CD14-positive monocyte (primary cell): ENCODE results near the gene MFSD8. TPM values are rescaled to one million over a fixed set of nuclear protein-coding genes. Genes with fewer than 3 reads are reported as not detected.

ENCODE experiments used
- DNase-seq, 3 donors: peaks; one replicate each; pipeline ENCODE4 v3.0.0-alpha.2; 2011 to 2022
- H2AFZ ChIP-seq: 2 replicates; pipeline ENCODE4 v1.6.0; 2012; ENCODE audit warnings: mild to moderate bottlenecking, low read depth, low read length, inconsistent platforms; ENCODE audit not compliant: insufficient read depth, poor library complexity, severe bottlenecking
- H3K27ac ChIP-seq, 2 donors: 1 replicate in 1 of 2; 2 replicates in 1 of 2; pipeline ENCODE4 v1.5.1; 2012 to 2013; ENCODE audit warnings: low read length in 2 of 2, control low read depth in 1 of 2, inconsistent platforms in 1 of 2, low read depth in 1 of 2, mild to moderate bottlenecking in 1 of 2
- H3K27me3 ChIP-seq, 2 donors: one replicate each; pipeline versions ENCODE4 v1.6.0 to v1.6.1; 2011 to 2013; ENCODE audit warnings: low read length in 2 of 2; ENCODE audit not compliant: control insufficient read depth in 2 of 2, insufficient read depth in 2 of 2
- H3K36me3 ChIP-seq, 2 donors: replicated peaks in 1 of 2; 1 replicate in 1 of 2; 2 replicates in 1 of 2; pipeline versions ENCODE4 v1.5.1 to v1.6.1; 2012 to 2013; ENCODE audit warnings: low read length in 2 of 2, control low read depth in 1 of 2, inconsistent platforms in 1 of 2, mild to moderate bottlenecking in 1 of 2; ENCODE audit not compliant: insufficient read depth in 2 of 2, control insufficient read depth in 1 of 2
- H3K4me1 ChIP-seq, 2 donors: 1 replicate in 1 of 2; 2 replicates in 1 of 2; pipeline versions ENCODE4 v1.5.1 to v1.6.1; 2012 to 2013; ENCODE audit warnings: low read length in 2 of 2, control low read depth in 1 of 2, inconsistent platforms in 1 of 2, mild to moderate bottlenecking in 1 of 2, moderate library complexity in 1 of 2; ENCODE audit not compliant: insufficient read depth in 2 of 2, control insufficient read depth in 1 of 2
- H3K4me2 ChIP-seq: replicated peaks from 2 replicates; pipeline ENCODE3; 2012; ENCODE audit warnings: low read length, moderate library complexity, mild to moderate bottlenecking; ENCODE audit not compliant: poor library complexity, severe bottlenecking; ENCODE audit errors: extremely low read depth
- H3K4me3 ChIP-seq, 3 experiments: fragments of 200-600 bp in 1 of 3; sonication (generic) in 1 of 3; replicated peaks in 1 of 3; 1 replicate in 2 of 3; 2 replicates in 1 of 3; pipeline ENCODE4 v1.5.1; 2011 to 2013; ENCODE audit warnings: low read length in 3 of 3, mild to moderate bottlenecking in 3 of 3, control low read depth in 2 of 3, low read depth in 2 of 3, inconsistent platforms in 1 of 3, moderate library complexity in 1 of 3
- H3K79me2 ChIP-seq: 2 replicates; pipeline ENCODE4 v1.6.0; 2012; ENCODE audit warnings: mild to moderate bottlenecking, control low read depth, inconsistent platforms, low read length, moderate library complexity; ENCODE audit not compliant: insufficient read depth
- H3K9ac ChIP-seq: 2 replicates; pipeline ENCODE4 v1.6.0; 2017; ENCODE audit warnings: low read length, mild to moderate bottlenecking; ENCODE audit not compliant: insufficient read depth, poor library complexity, severe bottlenecking
- H3K9me3 ChIP-seq, 2 donors: replicated peaks in 1 of 2; 1 replicate in 1 of 2; 2 replicates in 1 of 2; pipeline versions ENCODE4 v1.5.1 to v1.6.1; 2012 to 2013; ENCODE audit warnings: low read length in 2 of 2, control low read depth in 1 of 2; ENCODE audit not compliant: control insufficient read depth in 1 of 2, insufficient read depth in 1 of 2
- H4K20me1 ChIP-seq: 2 replicates; pipeline ENCODE4 v1.6.0; 2012; ENCODE audit warnings: mild to moderate bottlenecking, low read length, control low read depth, moderate library complexity; ENCODE audit not compliant: insufficient read depth
- H3K27ac Mint-ChIP-seq, 7 donors: one replicate each; pipeline ENCODE4 v1.8.0; 2020; ENCODE audit warnings: mild to moderate bottlenecking in 7 of 7, mixed read lengths in 7 of 7, moderate library complexity in 6 of 7, inconsistent platforms in 2 of 7
- H3K27me3 Mint-ChIP-seq, 3 donors: one replicate each; pipeline ENCODE4 v1.8.0; 2021 to 2022; ENCODE audit warnings: low read depth in 3 of 3, mild to moderate bottlenecking in 3 of 3, mixed read lengths in 3 of 3, moderate library complexity in 3 of 3, inconsistent platforms in 1 of 3
- H3K36me3 Mint-ChIP-seq, 2 donors: one replicate each; pipeline ENCODE4 v1.8.0; 2020; ENCODE audit warnings: mixed read lengths in 2 of 2, inconsistent platforms in 1 of 2, mild to moderate bottlenecking in 1 of 2
- H3K4me1 Mint-ChIP-seq: one replicate; pipeline ENCODE4 v1.8.0; 2020; ENCODE audit warnings: mild to moderate bottlenecking, mixed read lengths
- H3K4me3 Mint-ChIP-seq, 2 donors: one replicate each; pipeline ENCODE4 v1.8.0; 2020; ENCODE audit warnings: mild to moderate bottlenecking in 2 of 2, mixed read lengths in 2 of 2, moderate library complexity in 1 of 2
- H3K9me3 Mint-ChIP-seq, 7 donors: one replicate each; pipeline ENCODE4 v1.8.0; 2020 to 2022; ENCODE audit warnings: mixed read lengths in 7 of 7, mild to moderate bottlenecking in 6 of 7, moderate library complexity in 6 of 7, inconsistent platforms in 2 of 7
- WGBS: methylation state at CpG from one replicate; pipeline ENCODE4 v1.1.5; 2013; ENCODE audit warnings: missing lambda C conversion rate; ENCODE audit not compliant: insufficient coverage; 5-methylcytosine and 5-hydroxymethylcytosine counted together
- intact Hi-C, 2 donors: fragments of 100-400 bp; cut with micrococcal nuclease; formaldehyde crosslinking; loops; one replicate each; pipeline versions ENCODE4 v1.15.0 to v1.15.1; 2023
- polyA minus RNA-seq: library from RNA; depleted of rRNA, polyadenylated mRNA; stranded (reverse); fragments of >200 nt; gene quantifications from 2 replicates; pipeline ENCODE4 v1.2.3, GENCODE V29; 2012
- polyA plus RNA-seq, 3 donors: library from polyadenylated mRNA; depleted of rRNA in 1 of 3; unstranded in 2 of 3; stranded (reverse) in 1 of 3; fragments of 300-500 nt in 2 of 3; fragments of >200 nt in 1 of 3; fragmentation: Illumina TruSeq in 2 of 3; gene quantifications; 1 replicate in 2 of 3; 2 replicates in 1 of 3; pipeline ENCODE4 v1.2.3, GENCODE V29; 2012 to 2021
- total RNA-seq, 12 experiments: library from RNA in 1 of 12; stranded (reverse) in 1 of 12; fragments of 120-200 nt in 1 of 12; gene quantifications; one replicate each; pipeline ENCODE4 v1.2.4 and lab custom pipeline; 2013 to 2026; ENCODE audit warnings: mixed read lengths in 6 of 12, inconsistent platforms in 1 of 12
- TF ChIP-seq, protein P1 (sequence below): fragments of 200-600 bp; IDR thresholded peaks from one replicate; pipeline ENCODE4 v1.8.0; 2022; ENCODE audit warnings: antibody characterized with exemption, mild to moderate bottlenecking

Gene MFSD8, protein sequence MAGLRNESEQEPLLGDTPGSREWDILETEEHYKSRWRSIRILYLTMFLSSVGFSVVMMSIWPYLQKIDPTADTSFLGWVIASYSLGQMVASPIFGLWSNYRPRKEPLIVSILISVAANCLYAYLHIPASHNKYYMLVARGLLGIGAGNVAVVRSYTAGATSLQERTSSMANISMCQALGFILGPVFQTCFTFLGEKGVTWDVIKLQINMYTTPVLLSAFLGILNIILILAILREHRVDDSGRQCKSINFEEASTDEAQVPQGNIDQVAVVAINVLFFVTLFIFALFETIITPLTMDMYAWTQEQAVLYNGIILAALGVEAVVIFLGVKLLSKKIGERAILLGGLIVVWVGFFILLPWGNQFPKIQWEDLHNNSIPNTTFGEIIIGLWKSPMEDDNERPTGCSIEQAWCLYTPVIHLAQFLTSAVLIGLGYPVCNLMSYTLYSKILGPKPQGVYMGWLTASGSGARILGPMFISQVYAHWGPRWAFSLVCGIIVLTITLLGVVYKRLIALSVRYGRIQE
- total RNA-seq (2013) = 24.7 TPM
- polyA plus RNA-seq = 10 to 100 TPM in 2 of 3 donors, 1 to 10 TPM in 1; 7.0 to 15.8 (median 14.2) TPM
- polyA minus RNA-seq = 7.9 and 13.9 TPM in 2 replicates
- 7.5 to 21.2 (median 13.4) reads per million in 11 experiments for total RNA-seq (lab: John Stamatoyannopoulos, UW)

DNA sequence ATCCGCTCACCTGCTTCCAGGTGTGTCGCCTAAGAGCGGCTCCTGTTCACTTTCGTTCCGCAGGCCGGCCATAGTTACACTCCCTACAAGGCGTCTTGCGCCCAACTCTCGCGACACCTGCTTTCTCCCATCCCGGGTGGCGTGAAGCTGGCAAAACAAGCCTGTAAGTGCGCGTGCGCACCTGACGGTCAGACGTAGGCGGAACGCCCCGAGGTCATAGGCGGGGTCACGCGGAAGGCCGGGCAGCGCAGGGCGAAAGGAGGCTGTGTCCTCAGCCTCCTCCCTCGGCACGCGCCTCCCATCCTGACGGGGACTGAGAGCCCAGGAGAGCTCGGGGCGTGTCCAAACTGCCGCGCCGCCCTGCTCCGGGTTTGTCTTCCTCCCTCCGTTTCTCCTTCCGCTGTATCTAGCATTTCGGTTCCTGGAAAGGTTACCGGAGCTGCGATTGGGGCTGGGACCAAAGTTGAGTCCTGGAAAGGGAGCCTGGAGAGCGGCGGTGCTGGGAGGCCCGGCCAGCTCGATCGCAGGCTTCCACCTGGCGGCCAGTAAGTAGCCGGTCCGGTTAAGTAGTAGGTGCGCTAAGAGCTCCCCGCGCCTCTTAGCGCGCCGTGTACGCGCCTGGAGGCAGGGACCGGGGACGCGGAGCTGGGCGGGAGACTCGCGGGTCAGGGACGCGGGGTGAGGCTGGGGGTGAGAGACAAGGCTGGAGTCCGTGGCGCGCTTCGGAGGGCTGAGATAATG lies at the start of gene MFSD8, which contains the start of gene ABHD18:
Gene MFSD8 (minus strand): TSS at position 112 of the 741 bp plus-strand sequence. CDS start 40 bp downstream, at position 72.
Gene ABHD18 (plus strand): TSS at position 345 of the 741 bp plus-strand sequence. CDS start 17,550 bp downstream, outside the sequence.
- H3K9me3 Mint-ChIP-seq = peaks cover 0 to 1% (median 0%) of the 10 kb centered on the region in 7 donors
- H3K4me1 Mint-ChIP-seq = peaks cover 26% of the 10 kb centered on the region
- H3K27ac Mint-ChIP-seq = peak within 1 kb of the TSS; percentile 91 to 97 (median 96)
- H3K36me3 Mint-ChIP-seq = peaks cover 8 to 16% of the 10 kb centered on the region in 2 donors
- intact Hi-C loops = loop anchor here (5.0 to 10.0 kb wide), 4 partner anchors 83 to 1130 kb away; partner anchors contain the start of genes C4orf33 (in 1 of the 2), LARP1B (in 1 of the 2), PGRMC2 (in 1 of the 2) and PLK4 (in 1 of the 2)
- H3K27me3 ChIP-seq = no peaks in the 10 kb centered on the region
- H3K9me3 ChIP-seq = no peaks in the 10 kb centered on the region
- no peaks in the 10 kb centered on the region for H3K36me3 ChIP-seq
- H2AFZ ChIP-seq = peak within 1 kb of the TSS; percentile 99
- H3K27ac ChIP-seq = peak within 1 kb of the TSS; percentile 91 to 97
- H3K79me2 ChIP-seq = peaks cover 76% of the 10 kb centered on the region
- H3K27me3 Mint-ChIP-seq = no peaks in the 10 kb centered on the region
- H3K9ac ChIP-seq = peak within 1 kb of the TSS; percentile 93
- H3K4me3 Mint-ChIP-seq = peak within 1 kb of the TSS; percentile 94
- peak within 1 kb of the TSS; percentile 84 for H3K4me2 ChIP-seq
- peak; percentile 100 for DNase-seq
- under 1% methylated on average over 69 of the region's 69 CpGs for WGBS
- no peaks in the 10 kb centered on the region for H4K20me1 ChIP-seq
- H3K4me1 ChIP-seq = peaks cover 12 to 17% of the 10 kb centered on the region in 2 donors
- H3K4me3 ChIP-seq = peak within 1 kb of the TSS; percentile 83 to 96 (median 92)
- TF ChIP-seq, protein P1, sequence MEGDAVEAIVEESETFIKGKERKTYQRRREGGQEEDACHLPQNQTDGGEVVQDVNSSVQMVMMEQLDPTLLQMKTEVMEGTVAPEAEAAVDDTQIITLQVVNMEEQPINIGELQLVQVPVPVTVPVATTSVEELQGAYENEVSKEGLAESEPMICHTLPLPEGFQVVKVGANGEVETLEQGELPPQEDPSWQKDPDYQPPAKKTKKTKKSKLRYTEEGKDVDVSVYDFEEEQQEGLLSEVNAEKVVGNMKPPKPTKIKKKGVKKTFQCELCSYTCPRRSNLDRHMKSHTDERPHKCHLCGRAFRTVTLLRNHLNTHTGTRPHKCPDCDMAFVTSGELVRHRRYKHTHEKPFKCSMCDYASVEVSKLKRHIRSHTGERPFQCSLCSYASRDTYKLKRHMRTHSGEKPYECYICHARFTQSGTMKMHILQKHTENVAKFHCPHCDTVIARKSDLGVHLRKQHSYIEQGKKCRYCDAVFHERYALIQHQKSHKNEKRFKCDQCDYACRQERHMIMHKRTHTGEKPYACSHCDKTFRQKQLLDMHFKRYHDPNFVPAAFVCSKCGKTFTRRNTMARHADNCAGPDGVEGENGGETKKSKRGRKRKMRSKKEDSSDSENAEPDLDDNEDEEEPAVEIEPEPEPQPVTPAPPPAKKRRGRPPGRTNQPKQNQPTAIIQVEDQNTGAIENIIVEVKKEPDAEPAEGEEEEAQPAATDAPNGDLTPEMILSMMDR = peak; percentile 45

DNA sequence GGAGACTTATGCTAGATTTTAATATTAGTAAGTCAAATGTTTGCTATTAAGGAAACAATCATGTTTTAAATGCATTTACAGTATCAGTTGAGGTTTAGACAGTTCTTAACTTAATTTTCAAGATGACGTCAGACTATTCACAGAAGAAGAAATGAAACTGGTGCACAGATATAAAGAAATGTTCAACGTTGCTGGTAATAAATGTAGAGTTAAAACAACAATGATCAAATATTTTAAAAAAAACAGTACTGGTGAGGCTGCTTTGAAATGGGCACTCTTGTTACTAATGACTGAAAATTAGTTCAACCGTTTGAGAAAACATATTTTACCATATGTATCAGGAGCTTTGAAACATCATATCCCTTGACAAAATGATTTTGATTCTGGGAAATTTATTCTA lies 44.5 kb upstream of the MFSD8 start:
- Histone ChIP-seq H3K27ac (no peak overlapping the region), H3K79me2 (no peaks in the 10 kb centered on the region), H4K20me1 (no peaks in the 10 kb centered on the region), H3K9me3 (no peaks in the 10 kb centered on the region), H3K4me3 (no peak overlapping the region), H3K36me3 (peaks cover 28 to 51% of the 10 kb centered on the region in 2 donors), H2AFZ (no peak overlapping the region), H3K27me3 (no peaks in the 10 kb centered on the region), H3K9ac (no peak overlapping the region), H3K4me2 (no peak overlapping the region), H3K4me1 (no peaks in the 10 kb centered on the region)
- no peak for DNase-seq
- no peaks in the 10 kb centered on the region for H3K27me3 Mint-ChIP-seq
- no peak overlapping the region for H3K4me3 Mint-ChIP-seq
- intact Hi-C loops = no loop called here
- no CpG with 5 or more reads among the region's 3 CpGs for WGBS
- peaks cover 3% of the 10 kb centered on the region for H3K4me1 Mint-ChIP-seq
- H3K9me3 Mint-ChIP-seq = peaks cover 0 to 3% (median 2%) of the 10 kb centered on the region in 7 donors
- no peak overlapping the region for H3K27ac Mint-ChIP-seq
- TF ChIP-seq, protein P1 = no peak
- H3K36me3 Mint-ChIP-seq = peaks cover 34 to 55% of the 10 kb centered on the region in 2 donors
